HepG2 (cell line): Measurements from ENCODE around the gene GALK2.

Experiments
- CBX2 ChIP-seq, 2 experiments: fragments of 200-600 bp in 1 of 2; sonication (generic); formaldehyde crosslinking in 1 of 2; IDR thresholded peaks; 2 replicates each; pipeline versions ENCODE4 v1.7.0 to v1.8.1; 2018 to 2022; ENCODE audit warnings: low read depth in 2 of 2, low read length in 1 of 2, mild to moderate bottlenecking in 1 of 2, missing genetic modification reagents in 1 of 2
- FOXA3 ChIP-seq: IDR thresholded peaks from 2 replicates; pipeline ENCODE4 v1.6.1; 2016; ENCODE audit warnings: missing genetic modification reagents, missing compliant biosample characterization
- KDM5A ChIP-seq: fragments of 200-600 bp; sonication (generic); IDR thresholded peaks from 2 replicates; pipeline ENCODE4 v1.7.0; 2018; ENCODE audit warnings: antibody characterized with exemption, mild to moderate bottlenecking, low read length, borderline replicate concordance
- MATR3 ChIP-seq: sonication (generic); formaldehyde crosslinking; IDR thresholded peaks from 2 replicates; pipeline ENCODE4 v1.4.0; 2020; ENCODE audit warnings: missing genetic modification reagents
- PHF5A ChIP-seq: IDR thresholded peaks from one replicate; pipeline ENCODE4 v1.6.1; 2018; ENCODE audit warnings: low read depth, missing genetic modification reagents; ENCODE audit not compliant: unreplicated experiment
- SMAD9 ChIP-seq: sonication (generic); formaldehyde crosslinking; IDR thresholded peaks from 2 replicates; pipeline ENCODE4 v1.5.1; 2020; ENCODE audit warnings: mild to moderate bottlenecking, missing genetic modification reagents
- TCF12 ChIP-seq, 2 experiments: fragments of 450-650 bp in 1 of 2; sonication (generic) in 1 of 2; formaldehyde crosslinking in 1 of 2; IDR thresholded peaks; 2 replicates each; pipeline versions ENCODE4 v1.6.1 to v1.8.0; 2017 to 2022; ENCODE audit warnings: antibody characterized with exemption in 1 of 2, mild to moderate bottlenecking in 1 of 2, missing genetic modification reagents in 1 of 2, moderate library complexity in 1 of 2
- ZNF121 ChIP-seq: sonication (generic); formaldehyde crosslinking; IDR thresholded peaks from 2 replicates; pipeline ENCODE4 v1.5.0; 2020; ENCODE audit warnings: mild to moderate bottlenecking, missing genetic modification reagents
- ZNF607 ChIP-seq: sonication (generic); formaldehyde crosslinking; IDR thresholded peaks from 2 replicates; pipeline ENCODE4 v1.5.1; 2020; ENCODE audit warnings: missing genetic modification reagents, mild to moderate bottlenecking, borderline replicate concordance
- TF ChIP-seq, protein P1 (sequence below), 2 experiments: sonication (generic) in 1 of 2; formaldehyde crosslinking in 1 of 2; IDR thresholded peaks; 2 replicates each; pipeline versions ENCODE4 v1.4.0 to v1.6.1; 2018 to 2020; ENCODE audit warnings: missing genetic modification reagents in 2 of 2, borderline replicate concordance in 1 of 2, low read depth in 1 of 2, mild to moderate bottlenecking in 1 of 2, missing biosample characterization in 1 of 2
- TF ChIP-seq, protein P2 (sequence below): sonication (generic); formaldehyde crosslinking; IDR thresholded peaks from 2 replicates; pipeline ENCODE4 v1.4.0; 2020; ENCODE audit warnings: missing genetic modification reagents
- TF ChIP-seq, protein P3 (sequence below): sonication (generic); formaldehyde crosslinking; IDR thresholded peaks from 2 replicates; pipeline ENCODE4 v1.5.0; 2020; ENCODE audit warnings: mild to moderate bottlenecking, missing genetic modification reagents, moderate library complexity
- TF ChIP-seq, protein P4 (sequence below): sonication (generic); formaldehyde crosslinking; IDR thresholded peaks from 2 replicates; pipeline ENCODE4 v1.4.0; 2020; ENCODE audit warnings: missing genetic modification reagents, borderline replicate concordance

DNA sequence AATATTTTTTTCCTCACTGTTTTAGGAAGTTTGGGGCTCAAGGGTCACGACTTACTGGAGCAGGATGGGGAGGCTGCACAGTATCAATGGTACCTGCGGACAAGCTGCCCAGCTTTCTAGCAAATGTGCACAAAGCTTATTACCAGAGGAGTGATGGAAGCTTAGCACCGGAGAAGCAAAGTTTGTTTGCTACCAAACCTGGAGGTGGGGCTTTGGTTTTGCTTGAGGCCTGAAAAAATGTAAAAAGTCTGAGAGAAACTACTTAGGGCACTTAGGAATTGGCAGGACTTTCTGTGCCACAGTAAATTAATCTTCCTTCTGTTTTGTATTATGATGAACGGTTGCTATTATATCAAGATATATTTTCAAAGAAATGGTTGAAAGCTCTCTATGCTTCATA, 157.9 kb downstream of the GALK2 start:
- TF ChIP-seq, protein P1, sequence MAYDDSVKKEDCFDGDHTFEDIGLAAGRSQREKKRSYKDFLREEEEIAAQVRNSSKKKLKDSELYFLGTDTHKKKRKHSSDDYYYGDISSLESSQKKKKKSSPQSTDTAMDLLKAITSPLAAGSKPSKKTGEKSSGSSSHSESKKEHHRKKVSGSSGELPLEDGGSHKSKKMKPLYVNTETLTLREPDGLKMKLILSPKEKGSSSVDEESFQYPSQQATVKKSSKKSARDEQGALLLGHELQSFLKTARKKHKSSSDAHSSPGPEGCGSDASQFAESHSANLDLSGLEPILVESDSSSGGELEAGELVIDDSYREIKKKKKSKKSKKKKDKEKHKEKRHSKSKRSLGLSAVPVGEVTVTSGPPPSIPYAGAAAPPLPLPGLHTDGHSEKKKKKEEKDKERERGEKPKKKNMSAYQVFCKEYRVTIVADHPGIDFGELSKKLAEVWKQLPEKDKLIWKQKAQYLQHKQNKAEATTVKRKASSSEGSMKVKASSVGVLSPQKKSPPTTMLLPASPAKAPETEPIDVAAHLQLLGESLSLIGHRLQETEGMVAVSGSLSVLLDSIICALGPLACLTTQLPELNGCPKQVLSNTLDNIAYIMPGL (CRISPR knock-in tag; IDR thresholded peaks at IDR 0.05; ENCODE audit: borderline replicate concordance in 1 of 2, low read depth in 1 of 2), result no peak
- TF ChIP-seq ZNF121 (CRISPR knock-in tag) (no peak), CBX2 (IDR thresholded peaks at IDR 0.05; ENCODE audit: low read depth, low read length) (no peak), CBX2 (CRISPR knock-in tag; IDR thresholded peaks at IDR 0.05; ENCODE audit: low read depth) (no peak), TCF12 (IDR thresholded peaks at IDR 0.05) (no peak), TCF12 (CRISPR knock-in tag; IDR thresholded peaks at IDR 0.05) (no peak), MATR3 (no peak), FOXA3 (CRISPR knock-in tag) (no peak), ZNF607 (CRISPR knock-in tag) (no peak), SMAD9 (CRISPR knock-in tag) (no peak), PHF5A (CRISPR knock-in tag) (no peak), KDM5A (no peak)
- TF ChIP-seq, protein P2, sequence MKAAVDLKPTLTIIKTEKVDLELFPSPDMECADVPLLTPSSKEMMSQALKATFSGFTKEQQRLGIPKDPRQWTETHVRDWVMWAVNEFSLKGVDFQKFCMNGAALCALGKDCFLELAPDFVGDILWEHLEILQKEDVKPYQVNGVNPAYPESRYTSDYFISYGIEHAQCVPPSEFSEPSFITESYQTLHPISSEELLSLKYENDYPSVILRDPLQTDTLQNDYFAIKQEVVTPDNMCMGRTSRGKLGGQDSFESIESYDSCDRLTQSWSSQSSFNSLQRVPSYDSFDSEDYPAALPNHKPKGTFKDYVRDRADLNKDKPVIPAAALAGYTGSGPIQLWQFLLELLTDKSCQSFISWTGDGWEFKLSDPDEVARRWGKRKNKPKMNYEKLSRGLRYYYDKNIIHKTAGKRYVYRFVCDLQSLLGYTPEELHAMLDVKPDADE (CRISPR knock-in tag), result no peak
- TF ChIP-seq, protein P3, sequence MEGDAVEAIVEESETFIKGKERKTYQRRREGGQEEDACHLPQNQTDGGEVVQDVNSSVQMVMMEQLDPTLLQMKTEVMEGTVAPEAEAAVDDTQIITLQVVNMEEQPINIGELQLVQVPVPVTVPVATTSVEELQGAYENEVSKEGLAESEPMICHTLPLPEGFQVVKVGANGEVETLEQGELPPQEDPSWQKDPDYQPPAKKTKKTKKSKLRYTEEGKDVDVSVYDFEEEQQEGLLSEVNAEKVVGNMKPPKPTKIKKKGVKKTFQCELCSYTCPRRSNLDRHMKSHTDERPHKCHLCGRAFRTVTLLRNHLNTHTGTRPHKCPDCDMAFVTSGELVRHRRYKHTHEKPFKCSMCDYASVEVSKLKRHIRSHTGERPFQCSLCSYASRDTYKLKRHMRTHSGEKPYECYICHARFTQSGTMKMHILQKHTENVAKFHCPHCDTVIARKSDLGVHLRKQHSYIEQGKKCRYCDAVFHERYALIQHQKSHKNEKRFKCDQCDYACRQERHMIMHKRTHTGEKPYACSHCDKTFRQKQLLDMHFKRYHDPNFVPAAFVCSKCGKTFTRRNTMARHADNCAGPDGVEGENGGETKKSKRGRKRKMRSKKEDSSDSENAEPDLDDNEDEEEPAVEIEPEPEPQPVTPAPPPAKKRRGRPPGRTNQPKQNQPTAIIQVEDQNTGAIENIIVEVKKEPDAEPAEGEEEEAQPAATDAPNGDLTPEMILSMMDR (CRISPR knock-in tag), result no peak
- TF ChIP-seq, protein P4, sequence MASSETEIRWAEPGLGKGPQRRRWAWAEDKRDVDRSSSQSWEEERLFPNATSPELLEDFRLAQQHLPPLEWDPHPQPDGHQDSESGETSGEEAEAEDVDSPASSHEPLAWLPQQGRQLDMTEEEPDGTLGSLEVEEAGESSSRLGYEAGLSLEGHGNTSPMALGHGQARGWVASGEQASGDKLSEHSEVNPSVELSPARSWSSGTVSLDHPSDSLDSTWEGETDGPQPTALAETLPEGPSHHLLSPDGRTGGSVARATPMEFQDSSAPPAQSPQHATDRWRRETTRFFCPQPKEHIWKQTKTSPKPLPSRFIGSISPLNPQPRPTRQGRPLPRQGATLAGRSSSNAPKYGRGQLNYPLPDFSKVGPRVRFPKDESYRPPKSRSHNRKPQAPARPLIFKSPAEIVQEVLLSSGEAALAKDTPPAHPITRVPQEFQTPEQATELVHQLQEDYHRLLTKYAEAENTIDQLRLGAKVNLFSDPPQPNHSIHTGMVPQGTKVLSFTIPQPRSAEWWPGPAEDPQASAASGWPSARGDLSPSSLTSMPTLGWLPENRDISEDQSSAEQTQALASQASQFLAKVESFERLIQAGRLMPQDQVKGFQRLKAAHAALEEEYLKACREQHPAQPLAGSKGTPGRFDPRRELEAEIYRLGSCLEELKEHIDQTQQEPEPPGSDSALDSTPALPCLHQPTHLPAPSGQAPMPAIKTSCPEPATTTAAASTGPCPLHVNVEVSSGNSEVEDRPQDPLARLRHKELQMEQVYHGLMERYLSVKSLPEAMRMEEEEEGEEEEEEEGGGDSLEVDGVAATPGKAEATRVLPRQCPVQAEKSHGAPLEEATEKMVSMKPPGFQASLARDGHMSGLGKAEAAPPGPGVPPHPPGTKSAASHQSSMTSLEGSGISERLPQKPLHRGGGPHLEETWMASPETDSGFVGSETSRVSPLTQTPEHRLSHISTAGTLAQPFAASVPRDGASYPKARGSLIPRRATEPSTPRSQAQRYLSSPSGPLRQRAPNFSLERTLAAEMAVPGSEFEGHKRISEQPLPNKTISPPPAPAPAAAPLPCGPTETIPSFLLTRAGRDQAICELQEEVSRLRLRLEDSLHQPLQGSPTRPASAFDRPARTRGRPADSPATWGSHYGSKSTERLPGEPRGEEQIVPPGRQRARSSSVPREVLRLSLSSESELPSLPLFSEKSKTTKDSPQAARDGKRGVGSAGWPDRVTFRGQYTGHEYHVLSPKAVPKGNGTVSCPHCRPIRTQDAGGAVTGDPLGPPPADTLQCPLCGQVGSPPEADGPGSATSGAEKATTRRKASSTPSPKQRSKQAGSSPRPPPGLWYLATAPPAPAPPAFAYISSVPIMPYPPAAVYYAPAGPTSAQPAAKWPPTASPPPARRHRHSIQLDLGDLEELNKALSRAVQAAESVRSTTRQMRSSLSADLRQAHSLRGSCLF (CRISPR knock-in tag), result no peak
